GM19395 (cell line): Measurements from ENCODE around the gene OTUD7B.
"Not testable (repeated sequence)": the region's sequence is repeated elsewhere in the genome, so short reads cannot be mapped to it uniquely, and the experiment has no call there.

Source experiments
- ATAC-seq: cut with Tn5 transposase; IDR thresholded peaks from one replicate; pipeline ENCODE4 v1.9.1; 2021; ENCODE audit warnings: mild to moderate bottlenecking, moderate library complexity; ENCODE audit not compliant: unreplicated experiment

OTUD7B gene

GRCh38 chr1:150010393-150011115 lies at the start of gene OTUD7B:
TSS of gene OTUD7B (minus strand) at chr1:150010726. CDS start at chr1:149977510, 33,216 bp downstream.
- ATAC-seq, result peak; percentile 71

GRCh38 chr1:150060260-150060659 lies 49.7 kb upstream of the OTUD7B start:
- ATAC-seq, result no peak

- no peak for ATAC-seq
Observed at GRCh38 chr1:150056407-150056806, 45.9 kb upstream of the OTUD7B start.

- ATAC-seq, result not testable (repeated sequence)
Observed at GRCh38 chr1:150055507-150055906, 45.0 kb upstream of the OTUD7B start.

- no peak for ATAC-seq
Observed at GRCh38 chr1:150053926-150054325, 43.4 kb upstream of the OTUD7B start.

GRCh38 chr1:150051905-150052412 lies 41.4 kb upstream of the OTUD7B start:
- ATAC-seq, result not testable (repeated sequence)

- ATAC-seq, result no peak
Observed at GRCh38 chr1:150051089-150051373, 40.5 kb upstream of the OTUD7B start.

GRCh38 chr1:150049926-150050325 lies 39.4 kb upstream of the OTUD7B start:
- no peak for ATAC-seq

GRCh38 chr1:150034336-150034735 lies 23.8 kb upstream of the OTUD7B start:
- ATAC-seq, result no peak

- ATAC-seq, result no peak
Observed at GRCh38 chr1:150028322-150028721, 17.8 kb upstream of the OTUD7B start.

GRCh38 chr1:150024156-150024555 lies 13.6 kb upstream of the OTUD7B start:
- no peak for ATAC-seq

GRCh38 chr1:150022357-150022756 lies 11.8 kb upstream of the OTUD7B start:
- ATAC-seq, result no peak

GRCh38 chr1:150021191-150021694 lies 10.7 kb upstream of the OTUD7B start:
- ATAC-seq, result no peak

GRCh38 chr1:150020711-150021110 lies 10.2 kb upstream of the OTUD7B start:
- ATAC-seq, result no peak

- no peak for ATAC-seq
Observed at GRCh38 chr1:150018165-150018564, 7.6 kb upstream of the OTUD7B start.

- ATAC-seq, result no peak
Observed at GRCh38 chr1:150017206-150017750, 6.8 kb upstream of the OTUD7B start.

GRCh38 chr1:150015651-150016131 lies 5.2 kb upstream of the OTUD7B start:
- no peak for ATAC-seq

- ATAC-seq, result no peak
Observed at GRCh38 chr1:150012611-150013010, 2.1 kb upstream of the OTUD7B start.

GRCh38 chr1:150009604-150010392 lies 728 bp downstream of the OTUD7B start:
- peak; percentile 5 for ATAC-seq

GRCh38 chr1:150008699-150009098 lies 1.8 kb downstream of the OTUD7B start:
- ATAC-seq, result no peak

GRCh38 chr1:150006881-150007421 lies 3.6 kb downstream of the OTUD7B start:
- no peak for ATAC-seq
